Measurements from ENCODE around the gene ENOX1.

DNA sequence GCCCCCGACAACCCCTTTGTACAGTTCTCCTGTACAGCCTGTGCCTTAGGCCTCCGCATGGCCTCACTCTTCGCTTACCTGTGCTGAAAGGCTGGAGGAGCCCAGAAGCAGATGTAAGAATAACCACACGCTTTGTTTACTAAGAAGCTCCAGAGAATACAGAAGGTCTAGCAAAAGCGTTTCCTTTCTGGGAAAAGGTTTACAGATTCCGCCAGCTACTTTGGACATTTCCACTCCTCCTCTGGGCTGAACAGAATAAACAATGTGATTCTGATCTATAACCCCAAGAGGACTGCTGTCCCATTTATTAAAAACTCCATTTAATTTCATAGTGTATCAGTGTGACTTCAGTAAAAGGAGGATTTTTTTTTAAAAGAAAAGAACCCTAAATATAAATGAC is 424.2 kb downstream of the ENOX1 start:
- TF ChIP-seq, protein P1, sequence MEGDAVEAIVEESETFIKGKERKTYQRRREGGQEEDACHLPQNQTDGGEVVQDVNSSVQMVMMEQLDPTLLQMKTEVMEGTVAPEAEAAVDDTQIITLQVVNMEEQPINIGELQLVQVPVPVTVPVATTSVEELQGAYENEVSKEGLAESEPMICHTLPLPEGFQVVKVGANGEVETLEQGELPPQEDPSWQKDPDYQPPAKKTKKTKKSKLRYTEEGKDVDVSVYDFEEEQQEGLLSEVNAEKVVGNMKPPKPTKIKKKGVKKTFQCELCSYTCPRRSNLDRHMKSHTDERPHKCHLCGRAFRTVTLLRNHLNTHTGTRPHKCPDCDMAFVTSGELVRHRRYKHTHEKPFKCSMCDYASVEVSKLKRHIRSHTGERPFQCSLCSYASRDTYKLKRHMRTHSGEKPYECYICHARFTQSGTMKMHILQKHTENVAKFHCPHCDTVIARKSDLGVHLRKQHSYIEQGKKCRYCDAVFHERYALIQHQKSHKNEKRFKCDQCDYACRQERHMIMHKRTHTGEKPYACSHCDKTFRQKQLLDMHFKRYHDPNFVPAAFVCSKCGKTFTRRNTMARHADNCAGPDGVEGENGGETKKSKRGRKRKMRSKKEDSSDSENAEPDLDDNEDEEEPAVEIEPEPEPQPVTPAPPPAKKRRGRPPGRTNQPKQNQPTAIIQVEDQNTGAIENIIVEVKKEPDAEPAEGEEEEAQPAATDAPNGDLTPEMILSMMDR (IDR thresholded peaks at IDR 0.05) = no peak
- TF ChIP-seq POLR2A (IDR thresholded peaks at IDR 0.05) = no peak
